ENCODE results near the gene ZNF35. TPM values are rescaled to one million over a fixed set of nuclear protein-coding genes. Genes with fewer than 3 reads are reported as not detected.
A peak's percentile ranks its signal among the peaks of the same experiment; 100 is the strongest.
"Not testable (repeated sequence)": the region's sequence is repeated elsewhere in the genome, so short reads cannot be mapped to it uniquely, and the experiment has no call there.

ZNF35 gene
- polyA plus RNA-seq (ENCODE audit: insufficient read length), result 14.0 TPM
- long read RNA-seq, donor 1, partial matches to known transcripts, result 0 of 2 reads
- long read RNA-seq, donor 1, other reads (novel, unspliced or antisense), result 0 of 2 reads
- long read RNA-seq, donor 2, partial matches to known transcripts, result 0 of 3 reads
- long read RNA-seq, donor 2, other reads (novel, unspliced or antisense), result 0 of 3 reads
- long read RNA-seq, donor 3, partial matches to known transcripts, result 0 of 3 reads
- long read RNA-seq, donor 3, other reads (novel, unspliced or antisense), result 0 of 3 reads
- long read RNA-seq, donor 4, result 0 reads
- long read RNA-seq, donor 5, partial matches to known transcripts, result 0 of 1 reads
- long read RNA-seq, donor 5, other reads (novel, unspliced or antisense), result 0 of 1 reads
- long read RNA-seq, donor 6, partial matches to known transcripts, result 0 of 1 reads
- long read RNA-seq, donor 6, other reads (novel, unspliced or antisense), result 0 of 1 reads
- long read RNA-seq, donor 7, partial matches to known transcripts, result 0 of 4 reads
- long read RNA-seq, donor 7, other reads (novel, unspliced or antisense), result 0 of 4 reads
- long read RNA-seq, donor 8, partial matches to known transcripts, result 0 of 2 reads
- long read RNA-seq, donor 8, other reads (novel, unspliced or antisense), result 0 of 2 reads

DNA sequence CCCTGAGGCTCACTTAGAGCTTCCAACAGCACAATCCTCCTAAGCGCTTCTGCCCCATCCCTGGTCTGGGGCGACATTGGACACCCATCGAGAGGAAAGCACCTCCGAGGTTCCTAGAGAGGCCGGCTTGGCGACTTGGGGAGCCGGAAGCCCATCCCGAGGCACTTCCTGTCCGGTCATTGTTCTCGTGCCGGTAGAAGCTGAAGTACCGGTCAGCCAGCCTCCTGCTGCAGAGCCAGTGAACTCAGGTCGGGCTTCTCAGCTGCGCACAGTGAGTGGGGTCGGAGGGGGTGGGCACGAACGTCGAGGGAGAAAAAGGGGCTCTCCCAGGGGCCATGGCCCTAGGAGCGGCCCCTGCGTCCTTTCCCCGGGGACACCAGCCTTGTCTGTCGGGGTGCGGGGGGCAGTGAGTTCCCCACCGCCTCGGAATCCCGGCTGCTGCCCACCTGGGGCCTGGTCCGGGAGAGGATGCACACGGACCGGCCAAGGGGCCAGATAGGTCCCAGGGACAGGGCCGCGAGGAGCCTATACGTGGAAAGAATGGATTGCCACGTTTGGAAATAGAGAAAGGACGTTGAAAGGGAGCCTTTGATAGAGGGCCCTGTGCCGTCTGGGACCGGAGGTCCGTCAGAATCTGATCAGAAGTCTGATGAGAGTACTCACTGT is at the start of gene ZNF35:
TSS of gene ZNF35 (plus strand) at position 169 of the 666 bp plus-strand sequence. CDS start 2,336 bp downstream, outside the sequence.
- DNase-seq, result peak; percentile 82

- DNase-seq, result no peak
These were observed 46.8 kb upstream of the ZNF35 start for GRCh38 chr3:44601749-44602148.

DNA sequence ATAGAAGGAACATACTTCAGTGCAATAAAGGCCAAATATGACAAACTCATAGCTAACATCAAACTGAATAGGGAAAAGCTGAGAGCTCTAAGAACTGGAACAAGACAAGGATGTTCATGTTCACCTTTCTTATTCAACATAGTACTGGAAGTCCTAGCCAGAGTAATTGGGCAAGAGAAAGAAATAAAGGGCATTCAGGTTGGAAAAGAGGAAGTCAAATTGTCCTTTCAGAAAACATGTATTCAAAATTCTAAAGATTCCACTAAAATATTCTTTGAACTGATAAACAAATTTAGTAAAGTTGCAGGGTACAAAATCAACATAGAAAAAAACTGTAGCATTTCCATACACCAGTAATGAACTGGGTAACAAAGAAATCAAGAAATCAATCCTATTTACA is 35.9 kb upstream of the ZNF35 start:
- DNase-seq, result no peak

DNA sequence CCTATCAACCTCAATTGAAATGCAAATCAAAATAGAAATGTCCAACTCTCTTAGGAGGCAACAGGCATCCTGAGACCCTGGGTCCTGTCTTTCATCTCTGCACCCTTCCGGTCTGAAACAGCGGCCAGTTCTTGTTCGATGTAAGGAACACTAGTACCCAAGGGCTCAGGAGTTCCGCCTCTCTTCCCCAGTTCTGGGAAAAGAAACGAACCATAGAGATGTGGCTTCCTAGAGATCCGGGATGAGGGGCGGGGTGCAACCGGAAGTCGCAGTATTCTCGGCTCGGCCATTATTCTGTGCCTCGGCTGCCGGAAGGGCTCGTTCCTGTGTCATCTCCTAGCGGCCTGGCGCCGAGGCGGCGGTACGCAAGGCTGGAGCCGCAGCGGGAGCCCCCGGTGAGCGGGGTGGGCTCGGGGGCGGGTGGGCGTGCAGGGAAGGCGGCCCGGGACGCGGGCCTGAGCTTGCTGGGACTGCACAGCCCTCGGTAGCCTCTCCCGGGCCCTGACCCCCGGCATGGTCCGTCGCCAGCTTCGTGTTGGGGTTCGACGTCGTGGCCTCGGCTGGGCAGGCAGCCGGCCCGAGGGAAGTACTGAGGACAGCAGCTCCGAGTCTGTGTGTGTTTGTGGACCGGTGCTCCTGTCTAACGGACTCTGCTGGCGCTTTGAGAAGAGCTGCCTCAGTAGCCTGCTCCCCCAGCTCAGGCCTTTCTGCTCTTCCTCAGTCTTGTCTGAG is 23.6 kb upstream of the ZNF35 start, which contains the start of gene ZNF197:
TSS of gene ZNF197 (plus strand) at position 288 of the 732 bp plus-strand sequence. CDS start 4,119 bp downstream, outside the sequence.
- DNase-seq, result peak; percentile 92

DNA sequence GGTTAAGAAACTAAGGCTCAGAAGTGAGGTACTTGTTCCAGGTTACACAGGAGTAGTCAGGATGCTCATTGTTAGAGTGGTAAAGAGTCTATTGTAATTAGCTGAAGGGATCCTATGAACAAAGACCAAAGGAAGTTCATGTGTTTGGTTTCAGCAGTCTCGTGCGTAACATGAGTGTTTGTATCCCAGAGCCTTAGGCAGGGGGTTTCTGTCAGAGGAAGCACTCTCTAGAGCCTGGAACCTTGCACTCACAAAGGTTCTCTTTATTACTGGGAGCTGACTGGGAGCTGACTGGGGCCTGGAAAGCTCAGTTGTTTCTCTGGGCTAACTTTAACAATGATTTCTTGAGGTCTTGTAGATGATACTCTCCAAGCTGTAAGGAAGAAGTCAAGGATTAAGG is 19.8 kb upstream of the ZNF35 start:
- DNase-seq, result no peak

DNA sequence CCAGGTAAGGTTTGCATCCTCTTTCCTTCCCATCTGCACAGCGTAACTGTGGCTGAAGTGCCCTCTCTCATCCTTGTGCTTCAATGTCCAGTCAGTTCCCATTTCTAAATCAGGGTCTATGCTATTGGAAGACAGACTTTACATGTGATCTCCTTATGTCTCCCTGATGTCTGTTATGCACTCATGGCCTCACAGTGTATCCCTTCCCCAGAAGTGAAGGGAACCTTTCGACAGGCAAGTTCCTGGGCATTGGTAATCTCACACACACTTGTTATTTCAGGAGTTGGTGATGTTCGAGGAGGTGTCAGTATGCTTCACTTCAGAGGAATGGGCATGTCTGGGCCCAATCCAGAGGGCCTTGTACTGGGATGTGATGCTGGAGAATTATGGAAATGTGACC is 16.3 kb upstream of the ZNF35 start:
- DNase-seq, result no peak

DNA sequence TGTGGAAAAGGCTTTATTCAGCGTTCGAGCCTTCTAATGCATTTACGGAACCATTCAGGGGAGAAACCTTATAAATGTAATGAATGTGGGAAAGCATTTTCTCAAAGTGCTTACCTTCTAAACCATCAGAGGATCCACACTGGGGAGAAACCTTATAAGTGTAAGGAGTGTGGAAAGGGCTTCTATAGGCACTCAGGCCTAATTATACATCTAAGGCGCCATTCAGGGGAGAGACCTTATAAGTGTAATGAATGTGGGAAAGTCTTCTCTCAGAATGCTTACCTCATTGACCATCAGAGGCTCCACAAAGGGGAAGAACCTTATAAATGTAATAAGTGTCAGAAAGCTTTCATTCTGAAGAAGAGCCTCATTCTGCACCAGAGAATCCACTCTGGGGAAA is 6.2 kb upstream of the ZNF35 start:
- DNase-seq, result no peak

DNA sequence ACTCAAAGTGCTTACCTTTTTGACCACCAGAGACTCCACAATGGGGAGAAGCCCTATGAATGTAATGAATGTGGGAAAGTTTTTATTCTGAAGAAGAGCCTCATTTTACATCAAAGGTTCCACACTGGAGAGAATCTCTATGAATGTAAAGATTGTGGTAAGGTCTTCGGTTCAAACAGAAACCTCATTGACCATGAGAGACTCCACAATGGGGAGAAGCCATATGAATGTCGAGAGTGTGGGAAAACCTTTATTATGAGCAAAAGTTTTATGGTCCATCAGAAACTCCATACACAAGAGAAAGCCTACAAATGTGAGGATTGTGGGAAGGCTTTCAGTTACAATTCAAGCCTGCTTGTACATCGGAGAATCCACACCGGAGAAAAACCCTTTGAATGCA is 5.5 kb upstream of the ZNF35 start:
- DNase-seq, result no peak

- DNase-seq, result no peak
These were observed 761 bp upstream of the ZNF35 start for GRCh38 chr3:44647771-44648170.

- no peak for DNase-seq
These were observed 1.2 kb downstream of the ZNF35 start for GRCh38 chr3:44649709-44650108.

DNA sequence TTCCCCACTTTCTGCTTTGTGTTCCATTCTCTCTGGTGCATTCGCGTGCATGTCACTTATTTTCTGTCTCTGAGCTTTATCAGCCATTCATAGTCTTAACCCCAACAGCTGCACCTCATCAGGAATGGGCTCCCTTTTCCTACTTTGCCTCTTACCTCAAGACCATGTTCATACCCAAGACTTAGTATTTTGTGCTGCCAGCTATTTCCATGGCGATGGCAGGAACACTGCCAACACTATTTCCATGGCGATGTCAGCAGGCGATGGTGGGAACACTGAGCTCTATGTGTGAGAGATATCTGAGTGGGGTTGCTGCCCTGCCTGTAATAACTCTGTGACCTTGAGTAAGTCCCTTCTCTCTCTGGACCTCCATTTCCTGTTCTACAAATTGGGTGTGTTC is 5.5 kb downstream of the ZNF35 start:
- no peak for DNase-seq

DNA sequence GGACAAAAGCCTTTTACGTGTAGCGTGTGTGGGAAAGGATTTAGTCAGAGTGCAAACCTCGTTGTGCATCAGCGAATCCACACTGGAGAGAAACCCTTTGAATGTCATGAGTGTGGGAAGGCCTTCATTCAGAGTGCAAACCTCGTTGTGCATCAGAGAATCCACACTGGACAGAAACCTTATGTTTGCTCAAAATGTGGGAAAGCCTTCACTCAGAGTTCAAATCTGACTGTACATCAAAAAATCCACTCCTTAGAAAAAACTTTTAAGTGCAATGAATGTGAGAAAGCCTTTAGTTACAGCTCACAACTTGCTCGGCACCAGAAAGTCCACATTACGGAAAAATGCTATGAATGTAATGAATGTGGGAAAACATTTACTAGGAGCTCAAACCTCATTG is 10.5 kb downstream of the ZNF35 start:
- no peak for DNase-seq

DNA sequence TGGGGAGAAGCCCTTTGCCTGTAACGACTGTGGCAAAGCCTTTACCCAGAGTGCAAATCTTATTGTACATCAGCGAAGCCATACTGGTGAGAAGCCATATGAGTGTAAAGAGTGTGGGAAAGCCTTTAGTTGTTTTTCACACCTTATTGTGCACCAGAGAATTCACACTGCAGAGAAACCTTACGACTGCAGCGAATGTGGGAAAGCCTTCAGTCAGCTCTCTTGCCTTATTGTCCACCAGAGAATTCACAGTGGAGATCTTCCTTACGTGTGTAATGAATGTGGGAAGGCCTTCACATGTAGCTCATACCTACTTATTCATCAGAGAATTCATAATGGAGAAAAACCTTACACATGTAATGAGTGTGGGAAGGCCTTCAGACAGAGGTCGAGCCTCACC is 10.9 kb downstream of the ZNF35 start:
- DNase-seq, result no peak

GRCh38 chr3:44661189-44661588 is 12.7 kb downstream of the ZNF35 start:
- no peak for DNase-seq

- no peak for DNase-seq
These were observed 16.6 kb downstream of the ZNF35 start for GRCh38 chr3:44665173-44665572.

GRCh38 chr3:44666346-44666745 is 17.8 kb downstream of the ZNF35 start:
- DNase-seq, result no peak

DNA sequence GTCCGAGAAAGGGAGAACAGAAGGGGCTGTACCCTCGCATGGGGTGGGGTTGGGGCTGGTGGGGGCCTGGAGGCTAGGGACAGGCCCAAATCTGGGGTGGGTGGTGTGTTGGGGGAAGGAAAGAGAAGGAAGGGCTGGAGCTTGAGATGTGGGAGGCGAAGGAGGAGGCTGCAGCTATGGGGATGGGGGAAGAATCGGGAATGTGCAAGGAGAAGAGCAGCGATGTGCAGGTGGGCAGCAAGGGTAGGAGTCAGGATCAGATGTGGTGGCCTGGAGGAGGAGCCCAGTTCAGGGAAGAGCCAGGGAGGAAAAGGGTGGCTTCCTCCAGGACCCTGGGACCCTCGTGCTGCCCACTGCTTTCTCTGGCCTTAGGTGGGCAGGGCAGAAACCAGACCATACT is 21.2 kb downstream of the ZNF35 start:
- DNase-seq, result no peak

DNA sequence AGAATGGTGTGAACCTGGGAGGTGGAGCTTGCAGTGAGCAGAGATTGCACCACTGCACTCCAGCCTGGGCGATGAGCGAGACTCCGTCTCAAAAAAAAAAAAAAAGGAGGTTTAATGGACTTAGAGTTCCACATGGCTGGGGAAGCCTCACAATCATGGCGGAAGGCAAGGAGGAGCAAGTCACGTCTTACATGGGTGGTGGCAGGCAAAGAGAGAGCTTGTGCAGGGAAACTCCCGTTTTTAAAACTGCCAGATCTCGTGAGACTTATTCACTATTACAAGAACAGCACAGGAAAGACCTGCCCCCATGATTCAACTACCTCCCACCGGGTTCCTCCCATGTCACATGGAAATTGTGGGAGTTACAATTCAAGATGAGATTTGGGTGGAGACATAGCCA is 24.9 kb downstream of the ZNF35 start:
- not testable (repeated sequence) for DNase-seq

- DNase-seq, result no peak
These were observed 25.7 kb downstream of the ZNF35 start for GRCh38 chr3:44674211-44674610.

- no peak for DNase-seq
These were observed 30.1 kb downstream of the ZNF35 start for GRCh38 chr3:44678480-44679116.

GRCh38 chr3:44680921-44681455 is 32.5 kb downstream of the ZNF35 start:
- no peak for DNase-seq
